Astrocyte of the spinal cord (primary cell): ENCODE measurements around the gene SLC4A7.

Source experiments
- DNase-seq: peaks from one replicate; pipeline ENCODE4 v3.0.0; 2011; ENCODE audit warnings: low read depth, low spot score
- H3K4me3 ChIP-seq: 2 replicates; pipeline ENCODE4 v1.5.1; 2011; ENCODE audit warnings: low read depth, mild to moderate bottlenecking, low read length, moderate library complexity
- CTCF ChIP-seq: IDR thresholded peaks from 2 replicates; pipeline ENCODE4 v1.5.1; 2012; ENCODE audit warnings: low read depth, mild to moderate bottlenecking, low read length, inconsistent platforms
- in situ Hi-C: cut with HindIII; loops from 2 replicates; pipeline ENCODE4 v1.10.0; 2017; ENCODE audit warnings: low sequenced_read_pairs

The SLC4A7 gene

GRCh38 chr3:27456554-27456953 lies 27.6 kb downstream of the SLC4A7 start:
- no peak for TF ChIP-seq CTCF
- no peak overlapping the region for H3K4me3 ChIP-seq
- in situ Hi-C loops: no loop called here
- DNase-seq: no peak

- no peak for TF ChIP-seq CTCF
Measured at GRCh38 chr3:27454914-27455313, 29.3 kb downstream of the SLC4A7 start.

GRCh38 chr3:27454461-27454860 lies 29.7 kb downstream of the SLC4A7 start:
- DNase-seq: no peak
- TF ChIP-seq CTCF: no peak
- in situ Hi-C loops: no loop called here
- no peak overlapping the region for H3K4me3 ChIP-seq

More at GRCh38 chr3:27454914-27455313, 29.3 kb downstream of the SLC4A7 start:
- in situ Hi-C loops: no loop called here
- peak; percentile 37 for DNase-seq
- H3K4me3 ChIP-seq: no peak overlapping the region

GRCh38 chr3:27452368-27453090 lies 31.7 kb downstream of the SLC4A7 start:
- no peak overlapping the region for H3K4me3 ChIP-seq
- TF ChIP-seq CTCF: no peak
- DNase-seq: peak; percentile 25
- in situ Hi-C loops: no loop called here

GRCh38 chr3:27451842-27452241 lies 32.3 kb downstream of the SLC4A7 start:
- DNase-seq: no peak
- H3K4me3 ChIP-seq: no peak overlapping the region
- TF ChIP-seq CTCF: no peak
- in situ Hi-C loops: no loop called here

GRCh38 chr3:27451251-27451650 lies 32.9 kb downstream of the SLC4A7 start:
- peak; percentile 33 for DNase-seq
- in situ Hi-C loops: no loop called here
- TF ChIP-seq CTCF: no peak
- no peak overlapping the region for H3K4me3 ChIP-seq
